Osteoblast (primary cell): ENCODE measurements around the gene KCTD21. TPM values are rescaled to one million over a fixed set of nuclear protein-coding genes. Genes with fewer than 3 reads are reported as not detected.
A peak's percentile ranks its signal among the peaks of the same experiment; 100 is the strongest.
"Not testable (repeated sequence)": the region's sequence is repeated elsewhere in the genome, so short reads cannot be mapped to it uniquely, and the experiment has no call there.

Source experiments
- DNase-seq: peaks from one replicate; pipeline ENCODE4 v3.0.0; 2011; ENCODE audit warnings: low spot score, mixed read lengths; ENCODE audit not compliant: insufficient read length; ENCODE audit errors: missing footprints
- H2AFZ ChIP-seq: 2 replicates; pipeline ENCODE4 v1.6.0; 2011; ENCODE audit warnings: mild to moderate bottlenecking, low read length
- H3K27ac ChIP-seq: 2 replicates; pipeline ENCODE4 v1.5.1; 2011; ENCODE audit warnings: mild to moderate bottlenecking, low read depth, low read length, moderate library complexity
- H3K27me3 ChIP-seq: 2 replicates; pipeline ENCODE4 v1.6.0; 2012; ENCODE audit warnings: mild to moderate bottlenecking, control low read depth, inconsistent platforms, low read length, moderate library complexity; ENCODE audit not compliant: insufficient read depth
- H3K36me3 ChIP-seq: 2 replicates; pipeline ENCODE4 v1.5.1; 2011; ENCODE audit warnings: mild to moderate bottlenecking, low read length, control low read depth, moderate library complexity; ENCODE audit not compliant: insufficient read depth
- H3K4me1 ChIP-seq: 2 replicates; pipeline ENCODE4 v1.5.1; 2011; ENCODE audit warnings: mild to moderate bottlenecking, low read length, control low read depth, moderate library complexity; ENCODE audit not compliant: insufficient read depth
- H3K4me2 ChIP-seq: 2 replicates; pipeline ENCODE4 v1.6.0; 2011; ENCODE audit warnings: mild to moderate bottlenecking, low read length; ENCODE audit not compliant: insufficient read depth
- H3K4me3 ChIP-seq: fragments of 200-600 bp; sonication (generic); 3 replicates; pipeline ENCODE4 v1.5.1; 2012; ENCODE audit warnings: mild to moderate bottlenecking, low read length, inconsistent platforms; ENCODE audit not compliant: insufficient read depth
- H3K79me2 ChIP-seq: 2 replicates; pipeline ENCODE4 v1.6.0; 2012; ENCODE audit warnings: mild to moderate bottlenecking, low read length, control low read depth, inconsistent platforms; ENCODE audit not compliant: insufficient read depth
- H3K9me3 ChIP-seq: 2 replicates; pipeline ENCODE4 v1.5.1; 2011; ENCODE audit warnings: low read depth, low read length, control low read depth
- H4K20me1 ChIP-seq: 2 replicates; pipeline ENCODE4 v1.6.0; 2012; ENCODE audit warnings: mild to moderate bottlenecking, low read length, control low read depth; ENCODE audit not compliant: insufficient read depth
- CTCF ChIP-seq: IDR thresholded peaks from 2 replicates; pipeline ENCODE4 v1.5.1; 2011; ENCODE audit warnings: mild to moderate bottlenecking, low read depth, low read length, moderate library complexity; ENCODE audit errors: extremely low read depth
- total RNA-seq: library from RNA; depleted of rRNA; stranded (reverse); fragments of >200 nt; gene quantifications from 2 replicates; pipeline ENCODE4 v1.2.3, GENCODE V29; 2012

Gene KCTD21
- total RNA-seq: 14.5 and 15.0 TPM in 2 replicates

- peak within 1 kb of the TSS; percentile 82 for H2AFZ ChIP-seq
- peak within 1 kb of the TSS; percentile 98 for H3K4me3 ChIP-seq
- H3K27me3 ChIP-seq: no peaks in the 10 kb centered on the region
- no peaks in the 10 kb centered on the region for H3K9me3 ChIP-seq
- no peak for TF ChIP-seq CTCF
- peaks cover 53% of the 10 kb centered on the region for H3K4me1 ChIP-seq
- H3K27ac ChIP-seq: peak within 1 kb of the TSS; percentile 74
- H3K36me3 ChIP-seq: peaks cover 13% of the 10 kb centered on the region
- peaks cover 81% of the 10 kb centered on the region for H3K79me2 ChIP-seq
- peak; percentile 99 for DNase-seq
- H3K4me2 ChIP-seq: peak within 1 kb of the TSS; percentile 90
- H4K20me1 ChIP-seq: peaks cover 16% of the 10 kb centered on the region
Observed at GRCh38 chr11:78188286-78189173, at the start of gene KCTD21, which contains the start of gene USP35. Gene KCTD21 (minus strand): TSS chr11:78188626. CDS start chr11:78174554, 14,072 bp downstream. Gene USP35 (plus strand): TSS chr11:78188919. CDS start chr11:78196246, 7,327 bp downstream.

GRCh38 chr11:78237293-78238046, 49.0 kb upstream of the KCTD21 start:
- no peaks in the 10 kb centered on the region for H3K36me3 ChIP-seq
- peaks cover 2% of the 10 kb centered on the region for H3K9me3 ChIP-seq
- no peak overlapping the region for H3K27ac ChIP-seq
- no peak overlapping the region for H3K4me2 ChIP-seq
- no peak overlapping the region for H2AFZ ChIP-seq
- peaks cover 2% of the 10 kb centered on the region for H3K4me1 ChIP-seq
- TF ChIP-seq CTCF: no peak
- H4K20me1 ChIP-seq: peaks cover 3% of the 10 kb centered on the region
- H3K79me2 ChIP-seq: no peaks in the 10 kb centered on the region
- no peak overlapping the region for H3K4me3 ChIP-seq
- no peaks in the 10 kb centered on the region for H3K27me3 ChIP-seq
- no peak for DNase-seq

GRCh38 chr11:78234006-78234405, 45.6 kb upstream of the KCTD21 start:
- no peaks in the 10 kb centered on the region for H3K27me3 ChIP-seq
- H4K20me1 ChIP-seq: no peaks in the 10 kb centered on the region
- no peaks in the 10 kb centered on the region for H3K9me3 ChIP-seq
- H3K4me1 ChIP-seq: peaks cover 12% of the 10 kb centered on the region
- no peaks in the 10 kb centered on the region for H3K36me3 ChIP-seq
- no peak overlapping the region for H2AFZ ChIP-seq
- H3K4me3 ChIP-seq: no peak overlapping the region
- H3K27ac ChIP-seq: no peak overlapping the region
- no peak for DNase-seq
- H3K79me2 ChIP-seq: no peaks in the 10 kb centered on the region
- no peak for TF ChIP-seq CTCF
- no peak overlapping the region for H3K4me2 ChIP-seq

GRCh38 chr11:78233046-78233445, 44.6 kb upstream of the KCTD21 start:
- not testable (repeated sequence) for H3K36me3 ChIP-seq, H3K79me2 ChIP-seq, H3K9me3 ChIP-seq, H3K27me3 ChIP-seq, H3K27ac ChIP-seq, H4K20me1 ChIP-seq, DNase-seq, H3K4me3 ChIP-seq, H2AFZ ChIP-seq, H3K4me2 ChIP-seq
- peaks cover 12% of the 10 kb centered on the region for H3K4me1 ChIP-seq
